K562 (cell line): ENCODE data around the gene GADD45G. TPM values are rescaled to one million over a fixed set of nuclear protein-coding genes. Genes with fewer than 3 reads are reported as not detected.

Experiments
- ATAC-seq: fragments of 200-7000 bp; cut with Tn5 transposase; 3 replicates; pipeline ENCODE4 v1.9.1; 2020; ENCODE audit warnings: moderate library complexity
- BruUV-seq: library from RNA; stranded (reverse); fragments of 400-500 nt; replicated peaks from 2 replicates; lab custom pipeline; 2021; lab: Mats Ljungman, UMichigan
- CTCF ChIA-PET: fragments of 300-600 bp; formaldehyde crosslinking; extraction: SDS; loops from one replicate; lab custom pipeline; 2021; ENCODE audit warnings: low intra/inter-chr PET ratio; lab: Yijun Ruan, JAX
- POLR2A ChIA-PET: fragments of 300-600, 350-650 bp; sonication (Branson Sonifier 250); formaldehyde crosslinking; extraction: SDS; loops from one replicate; lab custom pipeline; 2021; ENCODE audit warnings: antibody characterized with exemption, inconsistent platforms; lab: Yijun Ruan, JAX
- DNase-seq, 4 experiments: peaks; one replicate each; pipeline versions ENCODE4 v3.0.0 to v3.0.0-alpha.2; 2011 to 2018; ENCODE audit warnings: low spot score in 3 of 4, mixed read lengths in 3 of 4; ENCODE audit errors: extremely low read depth in 1 of 4
- FAIRE-seq: peaks from 2 replicates; lab custom pipeline; 2011; peaks lifted over from hg19 to GRCh38; lab: Jason Lieb, UNC
- H2AFZ ChIP-seq: 2 replicates; pipeline ENCODE4 v1.6.0; 2011; ENCODE audit warnings: low read depth, low read length, control low read depth, inconsistent platforms
- H3K27ac ChIP-seq: fragments of 200-600 bp; 3 replicates; pipeline ENCODE4 v1.8.0; 2011; ENCODE audit warnings: low read depth, mild to moderate bottlenecking, control low read depth, inconsistent platforms, low read length, moderate library complexity, mixed read lengths; ENCODE audit errors: extremely low read depth
- H3K27me3 ChIP-seq, 2 experiments: fragments of 300-600 bp in 1 of 2; 2 replicates in 1 of 2; 3 replicates in 1 of 2; pipeline versions ENCODE4 v1.6.0 to v1.8.0; 2011; ENCODE audit warnings: inconsistent platforms in 2 of 2, low read length in 2 of 2, mild to moderate bottlenecking in 1 of 2, mixed read lengths in 1 of 2, moderate library complexity in 1 of 2; ENCODE audit not compliant: control insufficient read depth in 2 of 2, insufficient read depth in 2 of 2
- H3K36me3 ChIP-seq: fragments of 300-600 bp; 3 replicates; pipeline ENCODE4 v1.8.0; 2011; ENCODE audit warnings: mild to moderate bottlenecking, low read length, inconsistent platforms; ENCODE audit not compliant: control insufficient read depth, insufficient read depth
- H3K4me1 ChIP-seq, 2 experiments: fragments of 200-600 bp in 1 of 2; replicated peaks in 1 of 2; 2 replicates in 1 of 2; 3 replicates in 1 of 2; pipeline versions ENCODE4 v1.5.1 to v1.8.0; 2011; ENCODE audit warnings: inconsistent platforms in 2 of 2, low read length in 2 of 2, mild to moderate bottlenecking in 1 of 2, mixed read lengths in 1 of 2, moderate library complexity in 1 of 2; ENCODE audit not compliant: control insufficient read depth in 2 of 2, insufficient read depth in 2 of 2
- H3K4me2 ChIP-seq: 2 replicates; pipeline ENCODE4 v1.6.1; 2011; ENCODE audit warnings: low read length, control low read depth, inconsistent platforms, mixed read lengths; ENCODE audit not compliant: insufficient read depth
- H3K4me3 ChIP-seq: fragments of 200-600 bp; sonication (generic), shearing (Covaris generic); 2 replicates; pipeline ENCODE4 v1.5.1; 2016; ENCODE audit warnings: control low read depth, inconsistent platforms
- H3K79me2 ChIP-seq: fragments of 200-600 bp; 3 replicates; pipeline ENCODE4 v1.8.0; 2011; ENCODE audit warnings: low read length, inconsistent platforms; ENCODE audit not compliant: control insufficient read depth, insufficient read depth
- H3K9ac ChIP-seq, 2 experiments: 2 replicates each; pipeline versions ENCODE4 v1.6.0 to v1.6.1; 2011; ENCODE audit warnings: low read depth in 2 of 2, low read length in 2 of 2, control low read depth in 1 of 2, inconsistent platforms in 1 of 2, mild to moderate bottlenecking in 1 of 2, mixed read lengths in 1 of 2; ENCODE audit not compliant: insufficient read depth in 1 of 2
- H3K9me1 ChIP-seq: one replicate; pipeline ENCODE4 v1.6.0; 2011; ENCODE audit warnings: inconsistent platforms, mild to moderate bottlenecking, low read length, moderate library complexity; ENCODE audit not compliant: control insufficient read depth, insufficient read depth
- H3K9me3 ChIP-seq: replicated peaks from 2 replicates; pipeline ENCODE4 v1.5.1; 2011; ENCODE audit warnings: low read depth, low read length, inconsistent platforms; ENCODE audit not compliant: control insufficient read depth, insufficient read depth
- H4K20me1 ChIP-seq: replicated peaks from 2 replicates; pipeline ENCODE4 v1.6.1; 2011; ENCODE audit warnings: low read length, inconsistent platforms, mixed read lengths; ENCODE audit not compliant: control insufficient read depth, insufficient read depth
- BRD9 ChIP-seq: fragments of 450-650 bp; IDR thresholded peaks from 2 replicates; pipeline ENCODE4 v1.6.1; 2018; ENCODE audit warnings: low read depth; ENCODE audit not compliant: partially characterized antibody
- CBFA2T2 ChIP-seq: fragments of 450-650 bp; conservative IDR thresholded peaks from 2 replicates; pipeline ENCODE4 v1.6.1; 2017; ENCODE audit warnings: mild to moderate bottlenecking
- FOSL1 ChIP-seq: fragments of 200-800 bp; sonication (Bioruptor generic); conservative IDR thresholded peaks from 2 replicates; pipeline ENCODE4 v1.6.1; 2016; ENCODE audit warnings: missing genetic modification characterization, missing compliant biosample characterization
- HDAC3 ChIP-seq: fragments of 450-650 bp; IDR thresholded peaks from 2 replicates; pipeline ENCODE4 v1.6.1; 2018; ENCODE audit warnings: borderline replicate concordance, mild to moderate bottlenecking, moderate library complexity; ENCODE audit not compliant: partially characterized antibody
- HLTF ChIP-seq: fragments of 450-650 bp; IDR thresholded peaks from 2 replicates; pipeline ENCODE4 v1.6.1; 2016
- KLF10 ChIP-seq: fragments of 250-450 bp; sonication (Bioruptor Pico); IDR thresholded peaks from 2 replicates; pipeline ENCODE4 v1.6.1; 2021; ENCODE audit warnings: matching md5 sums
- NR3C1 ChIP-seq: sonication (generic); formaldehyde crosslinking; IDR thresholded peaks from 2 replicates; pipeline ENCODE4 v1.8.1; 2022; ENCODE audit warnings: missing genetic modification reagents
- OTX1 ChIP-seq: fragments of 450-650 bp; formaldehyde crosslinking; IDR thresholded peaks from 2 replicates; pipeline ENCODE4 v1.4.0; 2022; ENCODE audit warnings: mild to moderate bottlenecking
- PHB2 ChIP-seq: fragments of 450-650 bp; IDR thresholded peaks from 2 replicates; pipeline ENCODE4 v1.6.1; 2017; ENCODE audit warnings: low read depth
- SREBF1 ChIP-seq: fragments of 150-350 bp; IDR thresholded peaks from 2 replicates; pipeline ENCODE4 v1.6.1; 2014; ENCODE audit warnings: antibody characterized with exemption, low read depth, low read length, borderline replicate concordance
- ZNF551 ChIP-seq: fragments of 250-450 bp; sonication (Bioruptor Pico); IDR thresholded peaks from 2 replicates; pipeline ENCODE4 v1.5.0; 2021; ENCODE audit warnings: mild to moderate bottlenecking, moderate library complexity
- ZNF655 ChIP-seq: fragments of 250-450 bp; sonication (Bioruptor Pico); IDR thresholded peaks from 2 replicates; pipeline ENCODE4 v1.5.0; 2021
- ZNF79 ChIP-seq: fragments of 250-450 bp; sonication (Bioruptor Pico); IDR thresholded peaks from 2 replicates; pipeline ENCODE4 v1.4.0; 2020; ENCODE audit warnings: low read depth, mild to moderate bottlenecking, moderate library complexity
- WGBS: fragments of 100-300 bp; shearing (Covaris generic); methylation state at CpG from one replicate; pipeline ENCODE4 v1.1.6; 2016; ENCODE audit warnings: low coverage, mixed read lengths; ENCODE audit not compliant: insufficient coverage; ENCODE audit errors: missing lambda C conversion rate; 5-methylcytosine and 5-hydroxymethylcytosine counted together
- in situ Hi-C: fragments of 300-500 bp; cut with MboI; formaldehyde crosslinking; loops from 4 replicates; pipeline ENCODE4 v1.15.0; 2018; ENCODE audit warnings: inconsistent platforms, mixed read lengths
- intact Hi-C: fragments of 100-400 bp; cut with micrococcal nuclease; formaldehyde crosslinking; loops from 2 replicates; pipeline ENCODE4 v1.14.2; 2022
- polyA plus RNA-seq, 8 experiments: library from polyadenylated mRNA; depleted of rRNA in 4 of 8; stranded (reverse) in 5 of 8; unstranded in 3 of 8; fragments of >200 nt; fragmentation: Nextera tagmentation in 2 of 8; fragmentation: Illumina TruSeq in 1 of 8; extraction: Ambion mirVana in 2 of 8; extraction: Trizol in 1 of 8; gene quantifications; 2 replicates each; pipeline versions ENCODE4 v1.2.1 to v1.2.3, GENCODE V29; 2011 to 2014; ENCODE audit warnings: inconsistent platforms in 1 of 8, missing spikeins in 1 of 8
- total RNA-seq, 7 experiments: library from RNA; depleted of rRNA in 6 of 7; stranded (reverse); fragments of >200 nt in 6 of 7; fragmentation: Illumina TruSeq in 2 of 7; extraction: Trizol in 2 of 7; gene quantifications; 2 replicates each; pipeline versions ENCODE4 v1.2.1 to v1.2.3, GENCODE V29; 2011 to 2021; ENCODE audit warnings: low replicate concordance in 1 of 7
- TF ChIP-seq, protein P1 (sequence below): fragments of 450-650 bp; IDR thresholded peaks from 2 replicates; pipeline ENCODE4 v1.6.1; 2017; ENCODE audit warnings: antibody characterized with exemption
- TF ChIP-seq, protein P2 (sequence below): fragments of 450-650 bp; IDR thresholded peaks from 2 replicates; pipeline ENCODE4 v1.6.1; 2016; ENCODE audit warnings: low read depth, mild to moderate bottlenecking, moderate library complexity
- TF ChIP-seq, protein P3 (sequence below): sonication (generic); formaldehyde crosslinking; IDR thresholded peaks from 2 replicates; pipeline ENCODE4 v1.8.1; 2023; ENCODE audit warnings: mild to moderate bottlenecking, missing genetic modification reagents

The GADD45G gene
- total and polyA plus RNA-seq, 9 of the 15 experiments (the other 6 are each of a cell fraction or from before 2014, with no cell fraction given) = 0.20 to 0.34 TPM; not detected in 7

- H3K27me3 ChIP-seq = peaks cover 0 to 32% of the 10 kb centered on the region in 2 experiments; a peak in 2 of 5 replicates
- no peak overlapping the region for H3K9ac ChIP-seq
- no peak overlapping the region for H2AFZ ChIP-seq
- H3K36me3 ChIP-seq = no peaks in the 10 kb centered on the region
- no peak for FAIRE-seq
- in situ Hi-C loops = no loop called here
- no peak overlapping the region for H3K4me3 ChIP-seq
- no peak overlapping the region for H3K27ac ChIP-seq
- POLR2A ChIA-PET = no interaction called here
- CTCF ChIA-PET = no interaction called here
- H3K9me1 ChIP-seq = no peaks in the 10 kb centered on the region
- 5% methylated on average over 6 of the region's 6 CpGs for WGBS
- TF ChIP-seq BRD9 = no peak
- TF ChIP-seq HDAC3 = no peak
- TF ChIP-seq ZNF655 = no peak
- TF ChIP-seq PHB2 = no peak
- TF ChIP-seq, protein P1, sequence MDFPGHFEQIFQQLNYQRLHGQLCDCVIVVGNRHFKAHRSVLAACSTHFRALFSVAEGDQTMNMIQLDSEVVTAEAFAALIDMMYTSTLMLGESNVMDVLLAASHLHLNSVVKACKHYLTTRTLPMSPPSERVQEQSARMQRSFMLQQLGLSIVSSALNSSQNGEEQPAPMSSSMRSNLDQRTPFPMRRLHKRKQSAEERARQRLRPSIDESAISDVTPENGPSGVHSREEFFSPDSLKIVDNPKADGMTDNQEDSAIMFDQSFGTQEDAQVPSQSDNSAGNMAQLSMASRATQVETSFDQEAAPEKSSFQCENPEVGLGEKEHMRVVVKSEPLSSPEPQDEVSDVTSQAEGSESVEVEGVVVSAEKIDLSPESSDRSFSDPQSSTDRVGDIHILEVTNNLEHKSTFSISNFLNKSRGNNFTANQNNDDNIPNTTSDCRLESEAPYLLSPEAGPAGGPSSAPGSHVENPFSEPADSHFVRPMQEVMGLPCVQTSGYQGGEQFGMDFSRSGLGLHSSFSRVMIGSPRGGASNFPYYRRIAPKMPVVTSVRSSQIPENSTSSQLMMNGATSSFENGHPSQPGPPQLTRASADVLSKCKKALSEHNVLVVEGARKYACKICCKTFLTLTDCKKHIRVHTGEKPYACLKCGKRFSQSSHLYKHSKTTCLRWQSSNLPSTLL = no peak
- TF ChIP-seq ZNF551 (CRISPR knock-in tag) = no peak
- TF ChIP-seq, protein P2, sequence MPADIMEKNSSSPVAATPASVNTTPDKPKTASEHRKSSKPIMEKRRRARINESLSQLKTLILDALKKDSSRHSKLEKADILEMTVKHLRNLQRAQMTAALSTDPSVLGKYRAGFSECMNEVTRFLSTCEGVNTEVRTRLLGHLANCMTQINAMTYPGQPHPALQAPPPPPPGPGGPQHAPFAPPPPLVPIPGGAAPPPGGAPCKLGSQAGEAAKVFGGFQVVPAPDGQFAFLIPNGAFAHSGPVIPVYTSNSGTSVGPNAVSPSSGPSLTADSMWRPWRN = no peak
- TF ChIP-seq ZNF79 = no peak
- TF ChIP-seq SREBF1 = no peak
- TF ChIP-seq HLTF = no peak
- no peak for TF ChIP-seq OTX1
- no peak for TF ChIP-seq KLF10 (CRISPR knock-in tag)
- no peak for TF ChIP-seq NR3C1 (CRISPR knock-in tag)
- no peak for TF ChIP-seq CBFA2T2
- no peak for TF ChIP-seq FOSL1 (tag)
- TF ChIP-seq, protein P3, sequence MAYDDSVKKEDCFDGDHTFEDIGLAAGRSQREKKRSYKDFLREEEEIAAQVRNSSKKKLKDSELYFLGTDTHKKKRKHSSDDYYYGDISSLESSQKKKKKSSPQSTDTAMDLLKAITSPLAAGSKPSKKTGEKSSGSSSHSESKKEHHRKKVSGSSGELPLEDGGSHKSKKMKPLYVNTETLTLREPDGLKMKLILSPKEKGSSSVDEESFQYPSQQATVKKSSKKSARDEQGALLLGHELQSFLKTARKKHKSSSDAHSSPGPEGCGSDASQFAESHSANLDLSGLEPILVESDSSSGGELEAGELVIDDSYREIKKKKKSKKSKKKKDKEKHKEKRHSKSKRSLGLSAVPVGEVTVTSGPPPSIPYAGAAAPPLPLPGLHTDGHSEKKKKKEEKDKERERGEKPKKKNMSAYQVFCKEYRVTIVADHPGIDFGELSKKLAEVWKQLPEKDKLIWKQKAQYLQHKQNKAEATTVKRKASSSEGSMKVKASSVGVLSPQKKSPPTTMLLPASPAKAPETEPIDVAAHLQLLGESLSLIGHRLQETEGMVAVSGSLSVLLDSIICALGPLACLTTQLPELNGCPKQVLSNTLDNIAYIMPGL (CRISPR knock-in tag) = no peak
- TF ChIP-seq, all 486 proteins: peak for 0
- no peaks in the 10 kb centered on the region; a peak in 1 of 5 replicates for H3K4me1 ChIP-seq
- H3K79me2 ChIP-seq = no peaks in the 10 kb centered on the region
- no peak for DNase-seq
- intact Hi-C loops = no loop called here
- H3K9me3 ChIP-seq = no peaks in the 10 kb centered on the region
- no peaks in the 10 kb centered on the region for H4K20me1 ChIP-seq
- ATAC-seq = no peak
- no peak overlapping the region for H3K4me2 ChIP-seq
- BruUV-seq = no TSS peak
Observed at GRCh38 chr9:89642789-89643188, 38.0 kb downstream of the GADD45G start.
